Stimulated activated CD8-positive, alpha-beta memory T cell treated with anti-CD3 and anti-CD28 coated beads, Interleukin-2, amount 100 ng/mL, for 1 hour (primary cell): ENCODE data around the gene RYR1.
A peak's percentile ranks its signal among the peaks of the same experiment; 100 is the strongest.
"Not testable (repeated sequence)": the region's sequence is repeated elsewhere in the genome, so short reads cannot be mapped to it uniquely, and the experiment has no call there.

Source experiments
- DNase-seq, 2 donors: peaks; one replicate each; pipeline ENCODE4 v3.0.0-alpha.2; 2020; ENCODE audit warnings: low read depth in 2 of 2

Gene RYR1

DNA sequence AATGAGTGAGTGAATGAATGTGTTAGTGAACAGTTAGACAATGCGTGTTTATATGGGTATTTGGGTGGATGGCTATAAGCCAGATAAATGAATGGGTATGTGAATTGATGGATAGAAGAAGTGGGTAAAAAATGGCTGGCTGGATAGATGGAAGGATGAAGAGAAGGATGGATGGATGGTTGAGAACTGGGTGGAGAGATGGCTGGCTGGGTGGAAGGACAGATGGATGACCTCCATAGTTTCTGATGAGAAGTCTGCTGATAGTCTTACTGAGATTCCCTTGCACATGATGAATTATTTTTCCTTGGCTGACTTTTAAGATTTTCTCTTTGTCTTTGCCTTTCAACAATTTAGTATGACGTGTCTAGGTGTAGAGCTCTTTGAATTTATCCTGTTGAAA is 57.4 kb downstream of the RYR1 start:
- no peak for DNase-seq

- no peak for DNase-seq
Measured at GRCh38 chr19:38492181-38492813, 58.8 kb downstream of the RYR1 start.

GRCh38 chr19:38494379-38494778 is 60.9 kb downstream of the RYR1 start:
- DNase-seq, result no peak

DNA sequence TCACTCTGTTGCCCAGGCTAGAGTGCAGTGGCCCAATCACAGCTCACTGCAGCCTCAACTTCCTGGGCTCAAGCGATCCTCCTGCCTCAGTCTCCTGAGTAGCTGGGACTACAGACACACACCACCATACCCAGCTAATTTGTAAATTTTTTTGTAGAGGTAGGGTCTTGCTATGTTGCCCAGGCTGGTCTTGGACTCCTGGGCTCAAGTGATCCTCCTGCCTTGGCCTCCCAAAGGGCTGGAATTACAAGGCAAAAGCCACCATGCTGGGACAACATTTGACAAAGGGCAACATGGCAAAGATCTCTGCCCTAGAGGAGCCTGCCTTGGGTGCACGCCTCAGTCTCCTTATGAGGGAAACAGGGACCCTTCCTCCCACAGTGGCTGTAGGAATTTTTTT is 61.9 kb downstream of the RYR1 start:
- not testable (repeated sequence) for DNase-seq

GRCh38 chr19:38496116-38496515 is 62.6 kb downstream of the RYR1 start:
- no peak for DNase-seq

GRCh38 chr19:38496603-38497487 is 63.4 kb downstream of the RYR1 start:
- DNase-seq, result no peak

- no peak for DNase-seq
Measured at GRCh38 chr19:38497907-38498306, 64.4 kb downstream of the RYR1 start.

DNA sequence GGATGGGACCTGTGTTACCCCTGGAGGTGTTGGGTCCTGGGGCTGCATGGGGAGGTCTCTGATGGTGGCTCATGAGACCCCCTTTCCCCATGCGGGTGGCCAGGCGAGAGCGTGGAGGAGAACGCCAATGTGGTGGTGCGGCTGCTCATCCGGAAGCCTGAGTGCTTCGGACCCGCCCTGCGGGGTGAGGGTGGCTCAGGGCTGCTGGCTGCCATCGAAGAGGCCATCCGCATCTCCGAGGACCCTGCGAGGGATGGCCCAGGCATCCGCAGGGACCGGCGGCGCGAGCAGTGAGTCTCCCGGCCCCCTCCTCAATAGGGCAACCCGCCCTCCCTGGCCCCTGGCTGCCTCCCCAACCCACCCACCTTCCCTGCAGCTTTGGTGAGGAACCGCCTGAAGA is 66.0 kb downstream of the RYR1 start:
- no peak for DNase-seq

DNA sequence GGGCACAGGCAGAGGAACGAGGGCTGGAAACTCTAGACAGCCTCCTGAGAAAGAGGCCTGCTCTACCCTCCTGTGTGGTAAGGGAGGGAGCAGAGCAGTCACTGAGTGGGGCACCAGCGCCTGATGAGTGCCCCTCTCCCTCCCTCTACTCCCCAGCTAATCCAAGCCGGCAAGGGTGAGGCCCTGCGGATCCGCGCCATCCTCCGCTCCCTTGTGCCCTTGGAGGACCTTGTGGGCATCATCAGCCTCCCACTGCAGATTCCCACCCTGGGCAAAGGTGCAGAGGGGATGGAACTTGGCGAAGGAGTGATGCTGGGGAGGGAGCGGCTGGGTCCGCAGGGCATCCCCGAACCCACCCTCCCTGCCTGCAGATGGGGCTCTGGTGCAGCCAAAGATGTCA is 67.0 kb downstream of the RYR1 start:
- DNase-seq, result no peak

DNA sequence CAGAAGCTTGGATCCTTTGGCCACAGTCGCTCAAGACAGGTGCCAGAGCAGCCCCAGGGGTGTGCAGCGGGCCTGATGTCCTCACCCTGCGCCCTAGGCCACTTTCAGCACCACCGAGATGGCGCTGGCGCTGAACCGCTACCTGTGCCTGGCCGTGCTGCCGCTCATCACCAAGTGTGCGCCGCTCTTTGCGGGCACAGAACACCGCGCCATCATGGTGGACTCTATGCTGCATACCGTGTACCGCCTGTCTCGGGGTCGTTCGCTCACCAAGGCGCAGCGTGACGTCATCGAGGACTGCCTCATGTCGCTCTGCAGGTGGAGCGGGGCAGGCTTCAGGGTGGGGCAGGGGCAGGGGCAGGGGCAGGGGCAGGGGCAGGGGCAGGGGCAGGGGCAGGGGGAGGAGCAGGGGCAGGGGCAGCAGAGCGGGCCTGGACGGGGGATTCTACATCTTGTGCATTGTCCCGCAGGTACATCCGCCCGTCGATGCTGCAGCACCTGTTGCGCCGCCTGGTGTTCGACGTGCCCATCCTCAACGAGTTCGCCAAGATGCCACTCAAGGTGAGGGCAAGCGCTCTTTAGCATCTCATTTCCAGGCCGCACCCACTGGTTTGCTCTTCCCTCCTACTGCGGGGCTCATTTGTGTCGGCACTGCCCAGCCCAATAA is 69.1 kb downstream of the RYR1 start:
- no peak for DNase-seq

DNA sequence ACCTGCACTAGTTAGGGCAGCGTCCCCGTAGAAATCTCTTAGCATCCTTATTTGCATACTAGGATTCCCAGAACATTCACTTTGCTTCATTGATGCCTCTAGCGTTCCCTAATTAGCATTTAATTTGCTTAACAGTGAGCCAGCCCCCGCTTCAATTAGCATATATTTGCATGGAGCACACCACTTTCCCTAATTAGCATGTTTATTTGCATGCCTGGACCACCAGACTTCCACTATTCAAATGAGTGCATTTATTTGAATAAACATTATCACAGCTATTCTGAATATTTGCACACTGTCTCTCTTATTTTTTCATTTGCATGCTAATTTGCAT is 69.6 kb downstream of the RYR1 start:
- DNase-seq, result no peak

GRCh38 chr19:38505958-38506357 is 72.5 kb downstream of the RYR1 start:
- DNase-seq, result no peak

GRCh38 chr19:38506375-38506722 is 72.9 kb downstream of the RYR1 start:
- DNase-seq, result no peak

DNA sequence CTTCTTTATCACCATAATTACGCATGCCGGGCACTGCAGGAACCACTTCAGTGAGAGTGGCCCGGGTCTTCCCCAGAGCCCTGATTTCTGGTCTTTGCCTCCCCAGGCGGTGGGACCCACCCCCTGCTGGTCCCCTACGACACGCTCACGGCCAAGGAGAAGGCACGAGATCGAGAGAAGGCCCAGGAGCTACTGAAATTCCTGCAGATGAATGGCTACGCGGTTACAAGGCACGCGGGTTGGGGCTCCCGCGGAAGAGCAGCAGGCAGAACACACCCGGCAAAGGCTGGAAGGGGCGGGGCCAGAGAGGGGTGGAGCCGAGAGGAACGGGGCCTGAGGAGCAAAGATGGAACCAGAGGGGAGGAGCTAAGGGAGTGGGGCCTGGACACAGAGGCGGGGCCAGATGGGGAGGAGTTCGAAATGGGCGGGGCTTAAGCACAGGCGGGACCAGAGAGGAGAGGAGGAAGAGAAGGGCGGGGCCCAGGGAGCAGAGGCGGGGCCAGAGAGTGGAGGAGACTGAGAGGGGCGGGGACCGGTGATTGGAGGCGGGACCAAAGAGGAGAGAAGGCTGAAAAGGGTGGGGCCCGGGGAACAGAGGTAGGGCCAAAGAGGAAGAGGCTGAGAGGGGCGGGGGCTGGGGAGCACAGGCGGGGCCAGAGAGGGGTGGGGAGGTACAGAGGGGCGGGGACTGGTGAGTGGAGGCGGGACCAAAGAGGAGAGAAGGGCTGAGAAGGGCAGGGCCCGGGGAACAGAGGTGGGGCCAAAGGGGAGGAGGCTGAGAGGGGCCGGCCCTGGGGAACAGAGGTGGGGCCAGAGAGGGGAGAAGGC is 73.4 kb downstream of the RYR1 start:
- DNase-seq, result peak in 1 of 2 donors; percentile 78

- no peak for DNase-seq
Measured at GRCh38 chr19:38507551-38508127, 74.1 kb downstream of the RYR1 start.

- DNase-seq, result no peak
Measured at GRCh38 chr19:38508507-38508906, 75.0 kb downstream of the RYR1 start.

- no peak for DNase-seq
Measured at GRCh38 chr19:38509027-38509426, 75.5 kb downstream of the RYR1 start.

- no peak for DNase-seq
Measured at GRCh38 chr19:38511074-38511708, 77.7 kb downstream of the RYR1 start.

- DNase-seq, result no peak
Measured at GRCh38 chr19:38512277-38512676, 78.8 kb downstream of the RYR1 start.

DNA sequence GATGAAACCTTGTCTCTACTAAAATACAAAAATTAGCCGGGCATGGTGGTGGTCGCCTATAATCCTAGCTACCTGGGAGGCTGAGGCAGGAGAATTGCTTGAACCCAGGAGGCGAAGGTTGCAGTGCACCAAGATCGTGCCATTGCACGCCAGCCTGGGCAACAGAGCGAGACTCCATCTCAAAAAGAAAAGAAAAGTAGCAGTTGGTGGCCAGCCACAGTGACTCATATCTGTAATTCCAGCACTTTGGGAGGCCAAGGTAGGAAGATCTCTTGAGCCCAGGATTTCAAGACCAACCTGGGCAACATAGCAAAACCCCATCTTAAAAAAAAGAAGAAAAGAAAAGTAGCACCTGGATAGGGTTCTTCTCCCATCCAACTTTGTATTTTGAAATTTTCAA is 79.7 kb downstream of the RYR1 start:
- not testable (repeated sequence) for DNase-seq

- DNase-seq, result no peak
Measured at GRCh38 chr19:38513762-38514167, 80.3 kb downstream of the RYR1 start.
